ENCODE data around the gene RAD51B. TPM values are rescaled to one million over a fixed set of nuclear protein-coding genes. Genes with fewer than 3 reads are reported as not detected.

The RAD51B gene
- total and polyA plus RNA-seq, 9 donors: 21.6 to 70.1 (median 35.1) TPM

GRCh38 chr14:68228656-68229055, 409.1 kb downstream of the RAD51B start:
- H3K4me3 ChIP-seq: no peak overlapping the region
- H3K27ac ChIP-seq: no peak overlapping the region
- TF ChIP-seq POLR2A (IDR thresholded peaks at IDR 0.05) (no peak), CTCF (IDR thresholded peaks at IDR 0.05) (no peak), EP300 (IDR thresholded peaks at IDR 0.05) (no peak)
- intact Hi-C loops (cut with DNase I): no loop called here
- no peaks in the 10 kb centered on the region for H3K9me3 ChIP-seq
- DNase-seq: no peak
- H3K36me3 ChIP-seq: no peaks in the 10 kb centered on the region
- no peaks in the 10 kb centered on the region for H3K27me3 ChIP-seq
- peaks cover 10% of the 10 kb centered on the region for H3K4me1 ChIP-seq (ENCODE audit: insufficient read depth)
- WGBS, 3 donors: 96 to 100% (median 98%) methylated on average over 3 of the region's 3 CpGs

GRCh38 chr14:68229423-68230100, 410.0 kb downstream of the RAD51B start:
- Histone ChIP-seq H3K27me3 (no peaks in the 10 kb centered on the region), H3K27ac (no peak overlapping the region), H3K4me1 (ENCODE audit: insufficient read depth) (peaks cover 8% of the 10 kb centered on the region), H3K9me3 (no peaks in the 10 kb centered on the region), H3K36me3 (no peaks in the 10 kb centered on the region), H3K4me3 (no peak overlapping the region)
- no peak for TF ChIP-seq EP300 (IDR thresholded peaks at IDR 0.05)
- TF ChIP-seq CTCF (IDR thresholded peaks at IDR 0.05): no peak
- TF ChIP-seq POLR2A (IDR thresholded peaks at IDR 0.05): no peak
- intact Hi-C loops (cut with DNase I): loop anchor here in 1 of 4 donors (10.0 kb wide), 2 partner anchors 85 to 275 kb away; no protein-coding TSS in a partner anchor
- 93 to 98% (median 95%) methylated on average over 3 of the region's 3 CpGs for WGBS, 3 donors
- DNase-seq: no peak

- Histone ChIP-seq H3K36me3 (no peaks in the 10 kb centered on the region), H3K9me3 (no peaks in the 10 kb centered on the region), H3K27ac (peak overlapping the region in 1 of 2 donors; percentile 78), H3K4me3 (no peak overlapping the region), H3K27me3 (no peaks in the 10 kb centered on the region), H3K4me1 (ENCODE audit: insufficient read depth) (peaks cover 8% of the 10 kb centered on the region)
- 25 to 37% (median 33%) methylated on average over 3 of the region's 3 CpGs for WGBS, 3 donors
- DNase-seq: no peak
- no peak for TF ChIP-seq CTCF (IDR thresholded peaks at IDR 0.05)
- no peak for TF ChIP-seq EP300 (IDR thresholded peaks at IDR 0.05)
- intact Hi-C loops (cut with DNase I): loop anchor here in 1 of 4 donors (10.0 kb wide), 2 partner anchors 86 to 276 kb away; no protein-coding TSS in a partner anchor
Observed at GRCh38 chr14:68230202-68230949, 410.8 kb downstream of the RAD51B start.

GRCh38 chr14:68230950-68231717, 411.6 kb downstream of the RAD51B start:
- Histone ChIP-seq H3K9me3 (no peaks in the 10 kb centered on the region), H3K27me3 (no peaks in the 10 kb centered on the region), H3K27ac (peak overlapping the region in 1 of 2 donors; percentile 78), H3K4me1 (ENCODE audit: insufficient read depth) (peaks cover 8% of the 10 kb centered on the region), H3K4me3 (no peak overlapping the region), H3K36me3 (no peaks in the 10 kb centered on the region)
- 59 to 65% (median 64%) methylated on average over 2 of the region's 2 CpGs for WGBS, 3 donors
- TF ChIP-seq EP300 (IDR thresholded peaks at IDR 0.05) (no peak), CTCF (IDR thresholded peaks at IDR 0.05) (no peak), POLR2A (IDR thresholded peaks at IDR 0.05) (no peak)
- intact Hi-C loops (cut with DNase I): loop anchor here in 1 of 4 donors (10.0 kb wide), 2 partner anchors 86 to 276 kb away; no protein-coding TSS in a partner anchor
- no peak for DNase-seq

Data from ovary (tissue), 9 donors.